ENCODE data around the gene RNF152. TPM values are rescaled to one million over a fixed set of nuclear protein-coding genes. Genes with fewer than 3 reads are reported as not detected.

RNF152 gene
- total RNA-seq, 1 donor from 2014 or later: 45.7 TPM

- no peaks in the 10 kb centered on the region for H3K27me3 ChIP-seq
- H3K9me3 ChIP-seq: no peaks in the 10 kb centered on the region
- intact Hi-C loops (cut with DNase I): no loop called here
- H3K36me3 ChIP-seq: no peaks in the 10 kb centered on the region
- no peak for DNase-seq (ENCODE audit: extremely low spot score in 2 of 2)
- H3K4me1 ChIP-seq: peaks cover under 1% of the 10 kb centered on the region
- TF ChIP-seq POLR2A (IDR thresholded peaks at IDR 0.05) (no peak), POLR2AphosphoS5 (IDR thresholded peaks at IDR 0.05; ENCODE audit: insufficient read depth in 1 of 2, low read depth in 1 of 2) (no peak), CTCF (IDR thresholded peaks at IDR 0.05) (no peak)
- H3K4me3 ChIP-seq: no peak overlapping the region
- no peak overlapping the region for H3K27ac ChIP-seq
These were observed 28.9 kb upstream of the RNF152 start for GRCh38 chr18:61921621-61922235.

GRCh38 chr18:61917818-61918217 lies 25.0 kb upstream of the RNF152 start:
- Histone ChIP-seq H3K27me3 (no peaks in the 10 kb centered on the region), H3K27ac (no peak overlapping the region), H3K4me3 (no peak overlapping the region), H3K36me3 (no peaks in the 10 kb centered on the region), H3K4me1 (peaks cover 5% of the 10 kb centered on the region), H3K9me3 (no peaks in the 10 kb centered on the region)
- no peak for DNase-seq (ENCODE audit: extremely low spot score in 2 of 2)
- TF ChIP-seq CTCF (IDR thresholded peaks at IDR 0.05) (no peak), POLR2A (IDR thresholded peaks at IDR 0.05) (no peak), POLR2AphosphoS5 (IDR thresholded peaks at IDR 0.05; ENCODE audit: insufficient read depth in 1 of 2, low read depth in 1 of 2) (no peak)
- intact Hi-C loops (cut with DNase I): no loop called here

- peaks cover 5% of the 10 kb centered on the region for H3K4me1 ChIP-seq
- H3K27ac ChIP-seq: no peak overlapping the region
- TF ChIP-seq POLR2AphosphoS5 (IDR thresholded peaks at IDR 0.05; ENCODE audit: insufficient read depth in 1 of 2, low read depth in 1 of 2) (no peak), POLR2A (IDR thresholded peaks at IDR 0.05) (no peak), CTCF (IDR thresholded peaks at IDR 0.05) (no peak)
- H3K36me3 ChIP-seq: no peaks in the 10 kb centered on the region
- DNase-seq (ENCODE audit: extremely low spot score in 2 of 2): no peak
- H3K4me3 ChIP-seq: no peak overlapping the region
- H3K27me3 ChIP-seq: no peaks in the 10 kb centered on the region
- no peaks in the 10 kb centered on the region for H3K9me3 ChIP-seq
- intact Hi-C loops (cut with DNase I): no loop called here
These were observed 19.7 kb upstream of the RNF152 start for GRCh38 chr18:61912476-61912875.

- TF ChIP-seq POLR2A (IDR thresholded peaks at IDR 0.05) (no peak), POLR2AphosphoS5 (IDR thresholded peaks at IDR 0.05; ENCODE audit: insufficient read depth in 1 of 2, low read depth in 1 of 2) (no peak), CTCF (IDR thresholded peaks at IDR 0.05) (no peak)
- no peaks in the 10 kb centered on the region for H3K36me3 ChIP-seq
- intact Hi-C loops (cut with DNase I): no loop called here
- peak in 1 of 2 donors; percentile 52 for DNase-seq (ENCODE audit: extremely low spot score in 2 of 2)
- H3K27me3 ChIP-seq: no peaks in the 10 kb centered on the region
- H3K4me1 ChIP-seq: no peaks in the 10 kb centered on the region
- H3K4me3 ChIP-seq: no peak overlapping the region
- no peak overlapping the region for H3K27ac ChIP-seq
- no peaks in the 10 kb centered on the region for H3K9me3 ChIP-seq
These were observed 17.3 kb upstream of the RNF152 start for GRCh38 chr18:61910101-61910500.

GRCh38 chr18:61908661-61909060 lies 15.9 kb upstream of the RNF152 start:
- Histone ChIP-seq H3K9me3 (no peaks in the 10 kb centered on the region), H3K27ac (no peak overlapping the region), H3K36me3 (no peaks in the 10 kb centered on the region), H3K27me3 (no peaks in the 10 kb centered on the region), H3K4me1 (no peaks in the 10 kb centered on the region), H3K4me3 (no peak overlapping the region)
- TF ChIP-seq CTCF (IDR thresholded peaks at IDR 0.05) (no peak), POLR2A (IDR thresholded peaks at IDR 0.05) (no peak), POLR2AphosphoS5 (IDR thresholded peaks at IDR 0.05; ENCODE audit: insufficient read depth in 1 of 2, low read depth in 1 of 2) (no peak)
- intact Hi-C loops (cut with DNase I): no loop called here
- DNase-seq (ENCODE audit: extremely low spot score in 2 of 2): peak in 1 of 2 donors; percentile 79
